Nephron (organoid): Measurements from ENCODE around the gene COPB2.
A peak's percentile ranks its signal among the peaks of the same experiment; 100 is the strongest.

Source experiments
- H3K27ac Mint-ChIP-seq, 3 experiments: 2 replicates each; pipeline ENCODE4 v1.8.0; 2020; ENCODE audit warnings: mixed read lengths in 3 of 3, mild to moderate bottlenecking in 2 of 3, moderate library complexity in 1 of 3
- H3K27me3 Mint-ChIP-seq: 2 replicates; pipeline ENCODE4 v1.8.0; 2021; ENCODE audit warnings: low read depth, mild to moderate bottlenecking, moderate library complexity, mixed read lengths
- H3K36me3 Mint-ChIP-seq: 2 replicates; pipeline ENCODE4 v1.8.0; 2020; ENCODE audit warnings: low read depth, mixed read lengths
- H3K4me1 Mint-ChIP-seq: 2 replicates; pipeline ENCODE4 v1.8.0; 2020; ENCODE audit warnings: mixed read lengths
- H3K4me3 Mint-ChIP-seq, 3 experiments: 2 replicates each; pipeline ENCODE4 v1.8.0; 2020; ENCODE audit warnings: mild to moderate bottlenecking in 3 of 3, mixed read lengths in 3 of 3, moderate library complexity in 2 of 3
- H3K9me3 Mint-ChIP-seq: 2 replicates; pipeline ENCODE4 v1.8.0; 2020; ENCODE audit warnings: mixed read lengths
- TF ChIP-seq, protein P1 (sequence below), 3 experiments: fragments of 200-600 bp; sonication (generic); IDR thresholded peaks; one replicate each; pipeline ENCODE4 v1.5.0; 2021; ENCODE audit warnings: antibody characterized with exemption in 3 of 3; ENCODE audit not compliant: unreplicated experiment in 3 of 3

The COPB2 gene

DNA sequence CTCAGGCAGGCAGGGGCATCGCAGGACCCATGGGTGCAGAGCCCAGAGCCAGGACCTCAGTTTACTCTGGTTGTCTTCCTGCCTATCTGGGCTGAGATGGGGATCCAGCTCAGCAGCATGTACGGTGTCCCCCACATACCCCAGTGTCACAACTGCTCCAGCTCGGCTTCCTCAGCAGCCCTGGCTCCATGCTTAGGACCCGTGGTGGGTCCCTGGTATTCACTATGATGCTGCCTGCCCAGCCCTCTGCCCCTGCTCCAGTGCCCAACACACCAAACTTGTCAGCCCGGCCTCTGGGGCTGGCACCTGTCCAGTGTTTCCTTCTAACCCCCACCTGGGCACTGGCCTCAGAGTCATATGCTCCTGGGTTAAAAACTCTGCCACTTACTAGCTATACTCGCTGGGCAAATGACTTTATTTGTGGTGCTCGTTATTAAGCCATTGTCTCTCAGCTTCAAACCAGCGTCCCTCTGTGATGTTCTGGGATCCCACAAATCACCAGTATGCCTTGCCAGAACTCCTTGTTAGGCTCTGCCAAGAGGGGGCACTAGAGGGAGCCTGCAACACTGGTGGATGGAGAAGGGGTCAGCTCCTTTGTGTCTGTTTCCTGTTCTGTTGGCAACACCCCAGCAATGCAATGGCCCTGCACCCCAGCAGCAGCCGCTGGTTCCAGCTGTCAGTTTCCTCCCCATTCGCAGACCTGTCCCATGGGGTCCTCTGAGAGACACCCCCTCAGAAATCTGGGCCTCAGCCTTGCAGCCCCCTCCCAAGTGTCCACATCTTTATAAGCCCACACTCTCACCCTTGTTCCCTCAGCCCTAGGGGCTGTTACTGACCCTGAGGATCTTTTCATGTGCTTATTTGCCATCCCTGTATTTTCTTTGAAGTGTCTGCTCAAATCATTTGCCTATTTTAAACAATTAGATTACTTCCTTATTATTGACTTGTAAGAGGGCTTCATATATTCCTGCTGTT, 69.7 kb downstream of the COPB2 start:
- peaks cover 8% of the 10 kb centered on the region for H3K4me1 Mint-ChIP-seq
- no peaks in the 10 kb centered on the region for H3K36me3 Mint-ChIP-seq
- H3K27me3 Mint-ChIP-seq: peaks cover 33% of the 10 kb centered on the region
- no peak overlapping the region for H3K4me3 Mint-ChIP-seq
- H3K9me3 Mint-ChIP-seq: no peaks in the 10 kb centered on the region
- TF ChIP-seq, protein P1, sequence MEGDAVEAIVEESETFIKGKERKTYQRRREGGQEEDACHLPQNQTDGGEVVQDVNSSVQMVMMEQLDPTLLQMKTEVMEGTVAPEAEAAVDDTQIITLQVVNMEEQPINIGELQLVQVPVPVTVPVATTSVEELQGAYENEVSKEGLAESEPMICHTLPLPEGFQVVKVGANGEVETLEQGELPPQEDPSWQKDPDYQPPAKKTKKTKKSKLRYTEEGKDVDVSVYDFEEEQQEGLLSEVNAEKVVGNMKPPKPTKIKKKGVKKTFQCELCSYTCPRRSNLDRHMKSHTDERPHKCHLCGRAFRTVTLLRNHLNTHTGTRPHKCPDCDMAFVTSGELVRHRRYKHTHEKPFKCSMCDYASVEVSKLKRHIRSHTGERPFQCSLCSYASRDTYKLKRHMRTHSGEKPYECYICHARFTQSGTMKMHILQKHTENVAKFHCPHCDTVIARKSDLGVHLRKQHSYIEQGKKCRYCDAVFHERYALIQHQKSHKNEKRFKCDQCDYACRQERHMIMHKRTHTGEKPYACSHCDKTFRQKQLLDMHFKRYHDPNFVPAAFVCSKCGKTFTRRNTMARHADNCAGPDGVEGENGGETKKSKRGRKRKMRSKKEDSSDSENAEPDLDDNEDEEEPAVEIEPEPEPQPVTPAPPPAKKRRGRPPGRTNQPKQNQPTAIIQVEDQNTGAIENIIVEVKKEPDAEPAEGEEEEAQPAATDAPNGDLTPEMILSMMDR (IDR thresholded peaks at IDR 0.05; ENCODE audit: unreplicated experiment in 3 of 3): peak in 1 of 3 experiments; percentile 25
- H3K27ac Mint-ChIP-seq: no peak overlapping the region

DNA sequence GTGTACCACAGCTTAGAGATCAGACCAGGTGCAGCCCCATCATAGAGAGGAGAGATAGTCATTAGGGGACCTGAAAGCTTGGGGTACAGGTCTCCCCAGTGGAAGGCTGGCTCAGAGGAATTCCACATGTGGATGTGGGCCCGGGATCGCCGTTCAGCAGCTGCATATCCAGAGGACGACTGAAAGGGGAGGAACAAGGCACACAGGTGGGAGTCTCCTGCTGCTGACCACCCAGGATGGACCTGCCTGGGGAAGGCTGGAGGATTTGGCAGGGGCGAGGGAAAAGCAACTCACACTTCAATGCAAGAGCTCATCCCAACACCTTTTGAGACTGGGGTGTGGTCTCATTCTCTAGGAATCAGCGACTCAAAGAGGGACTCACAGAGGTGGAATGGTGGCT, 70.6 kb downstream of the COPB2 start:
- H3K4me3 Mint-ChIP-seq: no peak overlapping the region
- TF ChIP-seq, protein P1 (IDR thresholded peaks at IDR 0.05; ENCODE audit: unreplicated experiment in 3 of 3): no peak
- H3K9me3 Mint-ChIP-seq: no peaks in the 10 kb centered on the region
- peaks cover 42% of the 10 kb centered on the region for H3K27me3 Mint-ChIP-seq
- peaks cover 8% of the 10 kb centered on the region for H3K4me1 Mint-ChIP-seq
- H3K27ac Mint-ChIP-seq: no peak overlapping the region
- no peaks in the 10 kb centered on the region for H3K36me3 Mint-ChIP-seq

DNA sequence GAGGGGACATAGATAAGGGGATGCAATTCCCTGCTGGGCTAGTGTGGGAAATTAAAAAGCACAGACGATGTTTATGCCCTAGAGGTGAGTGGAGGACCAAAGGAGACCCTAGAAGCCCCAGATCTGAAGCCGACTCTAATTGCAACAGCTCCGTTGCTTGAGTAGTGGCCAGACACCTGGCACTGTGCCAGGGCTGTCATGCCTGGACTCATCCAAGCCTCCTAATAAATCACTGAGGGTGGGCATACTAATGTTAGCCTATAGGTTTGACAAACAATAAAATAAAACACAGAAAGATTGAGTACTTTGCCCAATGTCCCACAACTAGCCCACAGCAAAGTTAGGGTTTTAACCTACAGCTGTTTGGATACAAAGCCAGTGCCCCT, 71.0 kb downstream of the COPB2 start:
- H3K36me3 Mint-ChIP-seq: no peaks in the 10 kb centered on the region
- H3K9me3 Mint-ChIP-seq: no peaks in the 10 kb centered on the region
- TF ChIP-seq, protein P1 (IDR thresholded peaks at IDR 0.05; ENCODE audit: unreplicated experiment in 3 of 3): no peak
- H3K27me3 Mint-ChIP-seq: peaks cover 45% of the 10 kb centered on the region
- no peak overlapping the region for H3K4me3 Mint-ChIP-seq
- no peak overlapping the region for H3K27ac Mint-ChIP-seq
- H3K4me1 Mint-ChIP-seq: peaks cover 8% of the 10 kb centered on the region

DNA sequence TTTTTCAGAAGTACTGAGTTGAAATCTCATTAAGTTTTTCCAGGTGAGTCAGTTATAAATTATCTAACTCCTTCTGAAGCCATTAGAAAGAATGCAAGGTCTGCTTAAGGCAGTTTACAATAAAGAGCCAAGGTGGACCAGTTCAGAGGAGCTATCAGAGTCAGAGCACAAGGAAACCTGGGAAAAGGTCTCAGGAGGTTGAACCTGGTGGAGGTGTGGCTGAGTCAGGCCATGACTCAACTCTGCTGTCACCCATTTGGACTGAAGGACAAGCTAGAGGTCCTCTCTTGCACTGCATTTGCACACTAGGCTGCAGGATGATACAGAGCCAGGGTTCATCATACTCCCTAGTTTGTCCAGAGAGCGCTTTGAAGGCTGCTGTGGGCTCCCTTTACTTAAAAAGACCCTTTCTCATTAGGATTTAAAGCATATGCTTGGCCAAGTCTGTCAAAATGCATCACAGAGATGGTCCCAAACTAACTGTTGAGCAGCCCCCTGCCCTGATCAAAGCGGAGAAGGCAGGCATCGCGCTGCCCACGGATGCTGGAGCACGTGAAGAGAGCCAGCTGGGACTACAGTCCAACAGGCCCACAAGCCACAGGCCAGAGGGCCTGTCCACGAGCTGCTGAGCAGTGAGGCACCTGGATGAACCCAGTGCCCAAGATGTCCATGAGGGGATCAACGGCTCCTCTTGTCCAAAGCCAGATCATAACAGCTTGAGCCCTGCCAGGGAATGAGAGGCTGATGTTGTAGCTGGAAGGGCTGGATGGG, 71.6 kb downstream of the COPB2 start:
- TF ChIP-seq, protein P1 (IDR thresholded peaks at IDR 0.05; ENCODE audit: unreplicated experiment in 3 of 3): no peak
- Mint-ChIP-seq H3K9me3 (no peaks in the 10 kb centered on the region), H3K4me3 (no peak overlapping the region), H3K27me3 (peaks cover 49% of the 10 kb centered on the region), H3K27ac (no peak overlapping the region), H3K4me1 (peaks cover 8% of the 10 kb centered on the region), H3K36me3 (no peaks in the 10 kb centered on the region)

DNA sequence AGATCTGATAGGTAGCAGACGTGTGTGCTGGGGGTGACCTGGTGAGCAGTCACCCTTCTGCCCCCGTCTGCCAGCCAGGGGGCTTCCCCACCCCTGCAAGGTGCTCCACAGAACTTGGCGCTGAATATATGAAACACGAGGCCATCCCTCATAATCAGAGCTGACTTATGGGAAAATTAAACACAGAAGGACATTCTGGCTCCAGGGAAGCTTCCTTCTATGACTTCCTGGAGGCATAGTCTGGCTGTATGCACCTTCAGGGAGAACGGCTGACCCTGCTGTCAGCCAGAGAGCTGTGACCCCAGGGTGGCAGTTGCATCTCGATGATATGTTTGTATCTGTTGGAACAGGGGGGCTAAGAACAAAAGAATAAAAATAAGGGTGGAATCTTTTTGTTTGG, 72.2 kb downstream of the COPB2 start:
- Mint-ChIP-seq H3K36me3 (no peaks in the 10 kb centered on the region), H3K27ac (no peak overlapping the region), H3K4me1 (peaks cover 8% of the 10 kb centered on the region), H3K4me3 (no peak overlapping the region), H3K27me3 (peaks cover 54% of the 10 kb centered on the region), H3K9me3 (no peaks in the 10 kb centered on the region)
- TF ChIP-seq, protein P1 (IDR thresholded peaks at IDR 0.05; ENCODE audit: unreplicated experiment in 3 of 3): no peak
